A549 (cell line): ENCODE results near the gene GALNTL6. TPM values are rescaled to one million over a fixed set of nuclear protein-coding genes. Genes with fewer than 3 reads are reported as not detected.

Experiments
- ATAC-seq, 2 experiments: fragments of 200-7000 bp in 1 of 2; fragments of >200 bp in 1 of 2; cut with Nextera tagmentation in 1 of 2; cut with Tn5 transposase in 1 of 2; 3 replicates each; pipeline versions ENCODE4 v1.8.0 to v1.9.1; 2018 to 2020; ENCODE audit warnings: mild to moderate bottlenecking in 1 of 2, moderate library complexity in 1 of 2
- CTCF ChIA-PET: fragments of 300-600 bp; sonication (Branson Sonifier 250); formaldehyde crosslinking; extraction: SDS; loops from one replicate; lab custom pipeline; 2021; ENCODE audit warnings: antibody characterized with exemption, inconsistent platforms; lab: Yijun Ruan, JAX
- POLR2A ChIA-PET: fragments of 350-600 bp; formaldehyde crosslinking; extraction: SDS; loops from one replicate; lab custom pipeline; 2021; ENCODE audit warnings: antibody characterized with exemption, inconsistent platforms; lab: Yijun Ruan, JAX
- DNase-seq, 2 experiments: peaks; one replicate each; pipeline versions ENCODE4 v3.0.0 to v3.0.0-alpha.2; 2011 to 2016; ENCODE audit warnings: low read depth in 1 of 2, low spot score in 1 of 2
- FAIRE-seq: peaks from 2 replicates; lab custom pipeline; 2011; peaks lifted over from hg19 to GRCh38; lab: Jason Lieb, UNC
- H3K27ac ChIP-seq, 2 experiments: fragments of >200 bp; sonication (Bioruptor Twin); formaldehyde crosslinking; 3 replicates each; pipeline ENCODE4 v1.5.1; 2016 to 2017
- H3K4me1 ChIP-seq: fragments of >200 bp; sonication (Bioruptor Twin); formaldehyde crosslinking; 3 replicates; pipeline ENCODE4 v1.6.1; 2016
- H3K4me2 ChIP-seq: fragments of >200 bp; sonication (Bioruptor Twin); formaldehyde crosslinking; 3 replicates; pipeline ENCODE4 v1.6.1; 2016
- H3K4me3 ChIP-seq: fragments of >200 bp; sonication (Bioruptor Twin); formaldehyde crosslinking; 3 replicates; pipeline ENCODE4 v1.5.1; 2016
- H3K9me3 ChIP-seq: fragments of >200 bp; sonication (Bioruptor Twin); formaldehyde crosslinking; 3 replicates; pipeline ENCODE4 v1.6.1; 2016
- CBX2 ChIP-seq: fragments of 200-600 bp; sonication (generic); IDR thresholded peaks from 2 replicates; pipeline ENCODE4 v1.6.1; 2016; ENCODE audit warnings: low read depth, mild to moderate bottlenecking, borderline replicate concordance
- CBX8 ChIP-seq: fragments of 200-600 bp; sonication (generic); IDR thresholded peaks from 2 replicates; pipeline ENCODE4 v1.6.1; 2016
- CHD2 ChIP-seq: fragments of 150-350 bp; IDR thresholded peaks from 2 replicates; pipeline ENCODE4 v1.6.1; 2014; ENCODE audit warnings: low read length; ENCODE audit not compliant: partially characterized antibody
- CTCF ChIP-seq: fragments of >200 bp; sonication (Bioruptor Twin); formaldehyde crosslinking; IDR thresholded peaks from 3 replicates; pipeline ENCODE4 v1.5.1; 2016
- ELK1 ChIP-seq: fragments of 150-350 bp; IDR thresholded peaks from 2 replicates; pipeline ENCODE4 v1.6.1; 2014; ENCODE audit warnings: low read depth, mild to moderate bottlenecking, low read length
- ESRRA ChIP-seq: fragments of 150-350 bp; IDR thresholded peaks from 2 replicates; pipeline ENCODE4 v1.6.1; 2014; ENCODE audit warnings: mild to moderate bottlenecking, low read length, borderline replicate concordance
- FOSL2 ChIP-seq, 2 experiments: fragments of 450-650 bp in 1 of 2; fragments of >200 bp in 1 of 2; sonication (Bioruptor Twin) in 1 of 2; formaldehyde crosslinking; IDR thresholded peaks; 2 replicates each; pipeline versions ENCODE4 v1.5.0 to v1.6.1; 2016 to 2020; ENCODE audit warnings: mild to moderate bottlenecking in 1 of 2, moderate library complexity in 1 of 2
- HOXB13 ChIP-seq: fragments of 250-450 bp; sonication (Bioruptor Pico); IDR thresholded peaks from 2 replicates; pipeline ENCODE4 v1.5.0; 2020; ENCODE audit warnings: low read depth, mild to moderate bottlenecking, moderate library complexity
- KDM5A ChIP-seq: fragments of 200-600 bp; sonication (generic); IDR thresholded peaks from 2 replicates; pipeline ENCODE4 v1.6.1; 2016; ENCODE audit warnings: antibody characterized with exemption, mild to moderate bottlenecking
- MAX ChIP-seq: IDR thresholded peaks from 2 replicates; pipeline ENCODE4 v1.6.1; 2012
- MAZ ChIP-seq: fragments of 150-350 bp; IDR thresholded peaks from 2 replicates; pipeline ENCODE4 v1.6.1; 2014; ENCODE audit warnings: antibody characterized with exemption, low read depth, low read length, borderline replicate concordance
- MYC ChIP-seq: IDR thresholded peaks from 2 replicates; pipeline ENCODE4 v1.6.1; 2012; ENCODE audit warnings: mild to moderate bottlenecking, inconsistent platforms, low read length, improper control_type of control experiment, borderline replicate concordance
- PBX3 ChIP-seq: IDR thresholded peaks from 2 replicates; pipeline ENCODE4 v1.6.1; 2012
- PHF8 ChIP-seq: fragments of 200-600 bp; sonication (generic); IDR thresholded peaks from 2 replicates; pipeline ENCODE4 v1.6.1; 2016; ENCODE audit warnings: low read depth, mild to moderate bottlenecking, antibody characterized with exemption, moderate library complexity, borderline replicate concordance
- POLR2A ChIP-seq: IDR thresholded peaks from 2 replicates; pipeline ENCODE4 v1.6.1; 2012; ENCODE audit warnings: mild to moderate bottlenecking, low read length
- RCOR1 ChIP-seq: fragments of 150-350 bp; IDR thresholded peaks from 2 replicates; pipeline ENCODE4 v1.6.1; 2014; ENCODE audit warnings: antibody characterized with exemption, low read length, low read depth
- RFX5 ChIP-seq: fragments of 450-650 bp; IDR thresholded peaks from 2 replicates; pipeline ENCODE4 v1.7.1; 2014; ENCODE audit warnings: antibody characterized with exemption, mild to moderate bottlenecking, moderate library complexity
- RNF2 ChIP-seq: fragments of 200-600 bp; sonication (generic); IDR thresholded peaks from 2 replicates; pipeline ENCODE4 v1.6.1; 2016; ENCODE audit warnings: low read depth, mild to moderate bottlenecking, antibody characterized with exemption, moderate library complexity, borderline replicate concordance
- ZC3H11A ChIP-seq: fragments of 450-650 bp; IDR thresholded peaks from 2 replicates; pipeline ENCODE4 v1.6.1; 2014; ENCODE audit warnings: antibody characterized with exemption, mild to moderate bottlenecking
- ZFP36 ChIP-seq: fragments of 450-650 bp; IDR thresholded peaks from 2 replicates; pipeline ENCODE4 v1.6.1; 2014; ENCODE audit warnings: borderline replicate concordance; ENCODE audit not compliant: partially characterized antibody
- WGBS: methylation state at CpG from one replicate; pipeline ENCODE4 v1.1.6; 2017; ENCODE audit errors: missing lambda C conversion rate; 5-methylcytosine and 5-hydroxymethylcytosine counted together
- polyA plus RNA-seq, 4 experiments: library from polyadenylated mRNA; depleted of rRNA in 3 of 4; stranded (reverse); fragments of >200 nt; fragmentation: RNase III in 1 of 4; extraction: RNeasy Plus Mini Kit Qiagen cat#74134 plus additional on column Dnase treatment in 1 of 4; gene quantifications; 2 replicates in 3 of 4; 3 replicates in 1 of 4; pipeline ENCODE4 v1.2.3, GENCODE V29; 2011 to 2017
- TF ChIP-seq, protein P1 (sequence below): IDR thresholded peaks from 2 replicates; pipeline ENCODE4 v1.6.1; 2012; ENCODE audit warnings: low read depth, borderline replicate concordance
- TF ChIP-seq, protein P2 (sequence below): fragments of 450-650 bp; IDR thresholded peaks from 2 replicates; pipeline ENCODE4 v1.6.1; 2014; ENCODE audit warnings: antibody characterized with exemption

Gene GALNTL6
- polyA plus RNA-seq, 2 of the 4 experiments (the other 2 are of a cell fraction), result 0.06 to 0.49 TPM

DNA sequence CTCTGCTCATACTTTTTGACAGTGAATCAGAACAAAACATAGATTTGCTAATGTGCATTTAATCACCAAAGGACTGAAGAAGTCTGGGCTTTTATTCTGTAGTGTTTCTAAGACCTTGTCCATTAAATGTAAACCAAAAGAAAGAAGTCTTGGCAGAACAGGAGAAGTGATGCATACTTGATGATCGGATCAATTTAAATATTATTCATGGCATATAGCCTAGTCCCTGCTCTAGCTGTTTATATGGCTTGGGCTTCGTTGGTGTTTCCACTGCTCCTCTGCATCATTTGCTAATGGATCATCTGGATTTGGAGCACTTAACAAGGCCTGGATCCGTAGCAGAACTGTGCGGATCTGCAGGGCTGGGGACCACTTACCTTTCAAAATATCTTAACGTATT lies 566.6 kb downstream of the GALNTL6 start:
- no peak overlapping the region for H3K4me3 ChIP-seq
- FAIRE-seq, result no peak
- ATAC-seq, result no peak
- WGBS, result 66% methylated on average over 5 of the region's 5 CpGs
- no peaks in the 10 kb centered on the region for H3K4me1 ChIP-seq
- no peak overlapping the region for H3K27ac ChIP-seq
- no peaks in the 10 kb centered on the region for H3K9me3 ChIP-seq
- ChIA-PET CTCF (no interaction called here), POLR2A (no interaction called here)
- no peak for DNase-seq
- no peak for TF ChIP-seq PHF8
- TF ChIP-seq RCOR1, result no peak
- no peak for TF ChIP-seq MAX
- no peak for TF ChIP-seq MAZ
- no peak for TF ChIP-seq POLR2A
- TF ChIP-seq HOXB13 (CRISPR knock-in tag), result no peak
- TF ChIP-seq RNF2, result no peak
- TF ChIP-seq, protein P1, sequence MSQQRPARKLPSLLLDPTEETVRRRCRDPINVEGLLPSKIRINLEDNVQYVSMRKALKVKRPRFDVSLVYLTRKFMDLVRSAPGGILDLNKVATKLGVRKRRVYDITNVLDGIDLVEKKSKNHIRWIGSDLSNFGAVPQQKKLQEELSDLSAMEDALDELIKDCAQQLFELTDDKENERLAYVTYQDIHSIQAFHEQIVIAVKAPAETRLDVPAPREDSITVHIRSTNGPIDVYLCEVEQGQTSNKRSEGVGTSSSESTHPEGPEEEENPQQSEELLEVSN, result no peak
- TF ChIP-seq, protein P2, sequence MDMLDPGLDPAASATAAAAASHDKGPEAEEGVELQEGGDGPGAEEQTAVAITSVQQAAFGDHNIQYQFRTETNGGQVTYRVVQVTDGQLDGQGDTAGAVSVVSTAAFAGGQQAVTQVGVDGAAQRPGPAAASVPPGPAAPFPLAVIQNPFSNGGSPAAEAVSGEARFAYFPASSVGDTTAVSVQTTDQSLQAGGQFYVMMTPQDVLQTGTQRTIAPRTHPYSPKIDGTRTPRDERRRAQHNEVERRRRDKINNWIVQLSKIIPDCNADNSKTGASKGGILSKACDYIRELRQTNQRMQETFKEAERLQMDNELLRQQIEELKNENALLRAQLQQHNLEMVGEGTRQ, result no peak
- H3K4me2 ChIP-seq, result no peak overlapping the region

DNA sequence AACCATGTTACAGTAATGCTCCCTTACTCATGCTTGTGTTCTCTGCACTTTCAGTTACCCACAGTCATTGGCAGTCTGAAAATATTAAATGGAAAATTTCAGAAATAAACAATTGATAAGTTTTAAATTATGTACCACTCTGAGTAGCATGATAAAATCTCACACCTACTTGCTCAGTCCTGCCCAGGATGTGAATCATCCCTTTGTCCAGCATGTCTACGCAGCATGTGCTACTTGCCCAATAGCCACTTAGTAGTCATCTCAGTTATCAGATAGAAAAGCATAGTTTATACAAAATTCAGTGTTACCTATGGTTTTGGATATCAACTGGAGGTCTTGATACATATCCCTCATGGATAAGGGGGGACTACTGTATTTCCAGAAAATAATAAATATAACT lies 577.1 kb downstream of the GALNTL6 start:
- TF ChIP-seq ELK1 (no peak), ZFP36 (no peak), CBX8 (no peak), PBX3 (no peak), KDM5A (no peak), CHD2 (no peak), ESRRA (no peak), ZC3H11A (no peak), MYC (no peak), FOSL2 (IDR thresholded peaks at IDR 0.05) (no peak), FOSL2 (CRISPR knock-in tag; IDR thresholded peaks at IDR 0.05) (no peak), CTCF (no peak), RFX5 (no peak), MAZ (no peak), CBX2 (no peak)
- Histone ChIP-seq H3K4me2 (no peak overlapping the region), H3K4me3 (no peak overlapping the region), H3K9me3 (no peaks in the 10 kb centered on the region), H3K4me1 (no peaks in the 10 kb centered on the region), H3K27ac (no peak overlapping the region)
- DNase-seq (peak in 1 of 2 experiments; percentile 10), ATAC-seq (no peak), FAIRE-seq (no peak)
- WGBS, result 73% methylated on average over 1 of the region's 1 CpG
- ChIA-PET CTCF (no interaction called here), POLR2A (no interaction called here)
